H1 (cell line): ENCODE results near the gene AP2B1. TPM values are rescaled to one million over a fixed set of nuclear protein-coding genes. Genes with fewer than 3 reads are reported as not detected.

Experiments
- CBX5 ChIP-seq: fragments of 300-800, 300-1000 bp; sonication (generic); IDR thresholded peaks from 2 replicates; pipeline ENCODE4 v1.7.1; 2016; ENCODE audit warnings: antibody characterized with exemption, low read length, low read depth
- JUND ChIP-seq: IDR thresholded peaks from 2 replicates; pipeline ENCODE4 v1.6.1; 2011; ENCODE audit warnings: mild to moderate bottlenecking, improper control_type of control experiment, low read length
- KDM4A ChIP-seq: IDR thresholded peaks from one replicate; pipeline ENCODE4 v1.7.1; 2012; ENCODE audit warnings: low read depth, mild to moderate bottlenecking, moderate library complexity, low read length, inconsistent platforms; ENCODE audit not compliant: severe bottlenecking
- polyA plus RNA-seq, 7 experiments: library from polyadenylated mRNA; depleted of rRNA in 3 of 7; stranded (reverse) in 5 of 7; unstranded in 2 of 7; fragments of >200 nt in 5 of 7; fragments of 200-250 nt in 2 of 7; gene quantifications; 1 replicate in 5 of 7; 2 replicates in 1 of 7; 4 replicates in 1 of 7; pipeline versions ENCODE4 v1.2.1 to v1.2.3, GENCODE V29; 2011 to 2013; ENCODE audit warnings: missing spikeins in 2 of 7, mixed read lengths in 2 of 7
- total RNA-seq: library from RNA; stranded (reverse); fragmentation: NEBNext Ultra II Directional; extraction: Animal tissue kit (Norgen Biotek cat#: 25700); gene quantifications from 2 replicates; pipeline ENCODE4 v1.2.1, GENCODE V29; 2021

AP2B1 gene
- total and polyA plus RNA-seq, 2 of the 8 experiments (the other 6 are each of a cell fraction or from before 2014, with no cell fraction given): 95.5 to 199 TPM

DNA sequence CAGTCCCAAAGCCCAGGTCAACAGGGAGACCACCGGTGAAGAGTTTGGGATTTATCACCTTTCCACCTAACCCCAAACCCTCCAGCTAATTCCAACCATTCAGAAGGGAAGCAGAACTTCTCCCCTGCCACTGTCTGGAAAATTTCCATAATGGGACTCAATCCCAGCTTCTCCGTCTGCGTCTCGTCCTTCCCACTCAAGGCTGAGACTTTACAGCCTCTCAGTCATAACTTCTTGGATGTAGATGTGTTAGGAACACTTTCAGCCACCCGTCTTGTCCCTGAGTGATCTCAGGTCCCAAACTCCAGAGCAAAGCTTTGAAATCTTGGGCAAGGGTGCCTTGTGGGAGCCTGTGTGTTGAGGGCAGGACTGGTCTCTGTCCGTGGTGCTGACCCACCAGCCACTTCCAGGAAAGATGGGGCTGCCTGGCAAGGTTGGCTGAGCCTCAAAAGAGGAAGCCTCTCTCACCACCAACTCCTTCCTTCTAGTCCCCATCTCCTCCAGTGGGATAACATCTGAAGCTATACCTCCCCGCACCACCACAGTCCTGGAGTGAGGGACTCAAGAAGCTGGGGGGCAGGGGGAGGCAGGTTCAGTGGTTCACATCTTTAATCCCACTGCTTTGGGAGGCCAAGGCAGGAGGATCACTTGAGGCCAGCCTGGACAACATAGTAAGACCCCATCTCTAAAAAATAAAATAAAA is 156.7 kb downstream of the AP2B1 start (continued):
- TF ChIP-seq JUND: no peak
- TF ChIP-seq CBX5: no peak
- no peak for TF ChIP-seq KDM4A
